B cell (primary cell): Measurements from ENCODE around the gene AMOTL1. TPM values are rescaled to one million over a fixed set of nuclear protein-coding genes. Genes with fewer than 3 reads are reported as not detected.

Experiments used
- ATAC-seq: fragments of 200-7000 bp; cut with Tn5 transposase; one replicate; pipeline ENCODE4 v1.10.0; 2021; ENCODE audit warnings: low read depth, mild to moderate bottlenecking, moderate number of reproducible peaks, moderate library complexity
- CTCF ChIA-PET: fragments of 350-600 bp; sonication (Branson Sonifier 250); formaldehyde crosslinking; loops from one replicate; lab custom pipeline; 2021; ENCODE audit warnings: antibody characterized with exemption, inconsistent platforms; lab: Charles Lee
- POLR2A ChIA-PET: fragments of 350-600 bp; sonication (Branson Sonifier 250); formaldehyde crosslinking; loops from one replicate; lab custom pipeline; 2021; ENCODE audit warnings: antibody characterized with exemption; lab: Charles Lee
- DNase-seq: peaks from one replicate; pipeline ENCODE4 v3.0.0; 2013
- H2AFZ ChIP-seq: 2 replicates; pipeline ENCODE4 v1.6.1; 2012; ENCODE audit warnings: mild to moderate bottlenecking, low read depth, low read length; ENCODE audit not compliant: insufficient read depth, poor library complexity, severe bottlenecking
- H3K27ac ChIP-seq, 2 donors: 1 replicate in 1 of 2; 2 replicates in 1 of 2; pipeline ENCODE4 v1.5.1; 2012 to 2013; ENCODE audit warnings: low read length in 2 of 2, mild to moderate bottlenecking in 2 of 2, moderate library complexity in 1 of 2
- H3K27me3 ChIP-seq, 4 experiments: fragments of 200-600 bp in 1 of 4; sonication (generic) in 1 of 4; replicated peaks in 1 of 4; 1 replicate in 2 of 4; 2 replicates in 2 of 4; pipeline versions ENCODE4 v1.6.1 to v1.7.0; 2013 to 2016; ENCODE audit warnings: low read length in 3 of 4, mild to moderate bottlenecking in 2 of 4, mixed read lengths in 1 of 4, moderate library complexity in 1 of 4; ENCODE audit not compliant: insufficient read depth in 4 of 4, control insufficient read depth in 3 of 4; ENCODE audit errors: control extremely low read depth in 1 of 4
- H3K36me3 ChIP-seq, 2 experiments: replicated peaks in 1 of 2; 1 replicate in 1 of 2; 2 replicates in 1 of 2; pipeline versions ENCODE4 v1.6.1 to v1.7.1; 2013; ENCODE audit warnings: low read length in 1 of 2; ENCODE audit not compliant: insufficient read depth in 2 of 2, control insufficient read depth in 1 of 2; ENCODE audit errors: control extremely low read depth in 1 of 2, extremely low read depth in 1 of 2
- H3K4me1 ChIP-seq, 2 donors: fragments of 200-600 bp in 1 of 2; sonication (generic) in 1 of 2; 1 replicate in 1 of 2; 2 replicates in 1 of 2; pipeline versions ENCODE4 v1.5.1 to v1.6.1; 2013 to 2017; ENCODE audit warnings: low read length in 2 of 2; ENCODE audit not compliant: control insufficient read depth in 2 of 2, insufficient read depth in 2 of 2
- H3K4me2 ChIP-seq: replicated peaks from 2 replicates; pipeline ENCODE3; 2012; ENCODE audit warnings: mild to moderate bottlenecking, low read depth, low read length; ENCODE audit not compliant: poor library complexity, severe bottlenecking
- H3K4me3 ChIP-seq, 5 experiments: fragments of 200-600 bp in 1 of 5; sonication (generic) in 1 of 5; 1 replicate in 3 of 5; 2 replicates in 2 of 5; pipeline versions ENCODE4 v1.5.1 to v1.7.0; 2011 to 2016; ENCODE audit warnings: low read length in 4 of 5, mild to moderate bottlenecking in 4 of 5, low read depth in 2 of 5, control low read depth in 1 of 5, moderate library complexity in 1 of 5; ENCODE audit not compliant: insufficient read depth in 1 of 5; ENCODE audit errors: control extremely low read depth in 1 of 5, extremely low read depth in 1 of 5
- H3K79me2 ChIP-seq: fragments of 200-600 bp; sonication (generic); one replicate; pipeline ENCODE4 v1.6.0; 2016; ENCODE audit warnings: low read length; ENCODE audit not compliant: control insufficient read depth, insufficient read depth
- H3K9ac ChIP-seq: fragments of 200-600 bp; sonication (generic); 2 replicates; pipeline ENCODE4 v1.6.1; 2017; ENCODE audit warnings: mild to moderate bottlenecking, low read length, moderate library complexity
- H3K9me3 ChIP-seq, 3 donors: one replicate each; pipeline versions ENCODE4 v1.6.1 to v1.7.1; 2013; ENCODE audit warnings: low read length in 2 of 3; ENCODE audit not compliant: control insufficient read depth in 2 of 3, insufficient read depth in 1 of 3; ENCODE audit errors: control extremely low read depth in 1 of 3
- H4K20me1 ChIP-seq: 2 replicates; pipeline ENCODE4 v1.6.0; 2012; ENCODE audit warnings: mild to moderate bottlenecking, low read length; ENCODE audit not compliant: insufficient read depth, control insufficient read depth, poor library complexity, severe bottlenecking
- H3K27ac Mint-ChIP-seq: one replicate; pipeline ENCODE4 v1.8.0; 2021; ENCODE audit warnings: mixed read lengths
- H3K27me3 Mint-ChIP-seq: one replicate; pipeline ENCODE4 v1.8.0; 2021; ENCODE audit warnings: mixed read lengths
- H3K4me1 Mint-ChIP-seq: one replicate; pipeline ENCODE4 v1.8.0; 2021; ENCODE audit warnings: mixed read lengths
- H3K4me3 Mint-ChIP-seq: one replicate; pipeline ENCODE4 v1.8.0; 2021; ENCODE audit warnings: mixed read lengths
- H3K9me3 Mint-ChIP-seq: one replicate; pipeline ENCODE4 v1.8.0; 2022; ENCODE audit warnings: mixed read lengths; ENCODE audit not compliant: insufficient read depth
- CTCF ChIP-seq: fragments of 200-600 bp; IDR thresholded peaks from one replicate; pipeline ENCODE4 v1.8.0; 2022; ENCODE audit warnings: antibody characterized with exemption, mild to moderate bottlenecking
- EZH2 ChIP-seq: IDR thresholded peaks from 2 replicates; pipeline ENCODE4 v1.6.1; 2012; ENCODE audit warnings: borderline replicate concordance, low read depth, mild to moderate bottlenecking, moderate library complexity, low read length; ENCODE audit not compliant: insufficient read depth, poor library complexity, severe bottlenecking
- WGBS: methylation state at CpG from one replicate; pipeline ENCODE4 v1.1.5; 2013; ENCODE audit warnings: missing lambda C conversion rate; ENCODE audit not compliant: insufficient coverage; 5-methylcytosine and 5-hydroxymethylcytosine counted together
- intact Hi-C: fragments of 100-400 bp; cut with micrococcal nuclease; formaldehyde crosslinking; loops from one replicate; pipeline ENCODE4 v1.10.0; 2022
- polyA plus RNA-seq: library from polyadenylated mRNA; depleted of rRNA; stranded (reverse); fragments of >200 nt; gene quantifications from 2 replicates; pipeline ENCODE4 v1.2.3, GENCODE V29; 2012
- total RNA-seq, 2 donors: library from RNA; stranded (reverse); fragments of 120-200 nt in 1 of 2; gene quantifications; 1 replicate in 1 of 2; 2 replicates in 1 of 2; pipeline versions ENCODE4 v1.2.3 to v1.2.4, GENCODE V29; 2013 to 2022

The AMOTL1 gene
- total and polyA plus RNA-seq, 2 donors (not counting 1 experiment from before 2014, with no cell fraction given) = 0.04 to 0.30 TPM

- intact Hi-C loops = no loop called here
- CTCF ChIA-PET = no interaction called here
- H4K20me1 ChIP-seq = no peaks in the 10 kb centered on the region
- no peak overlapping the region for H2AFZ ChIP-seq
- Mint-ChIP-seq H3K27ac (no peak overlapping the region), H3K4me1 (peaks cover 12% of the 10 kb centered on the region), H3K9me3 (no peaks in the 10 kb centered on the region), H3K27me3 (no peaks in the 10 kb centered on the region), H3K4me3 (no peak overlapping the region)
- H3K79me2 ChIP-seq = no peaks in the 10 kb centered on the region
- H3K27me3 ChIP-seq = no peaks in the 10 kb centered on the region
- no peak overlapping the region for H3K9ac ChIP-seq
- 89% methylated on average over 5 of the region's 5 CpGs for WGBS
- H3K4me3 ChIP-seq = no peak overlapping the region
- no peak for ATAC-seq
- peaks cover 6 to 10% of the 10 kb centered on the region in 2 donors for H3K4me1 ChIP-seq
- TF ChIP-seq CTCF (no peak), EZH2 (no peak)
- no peaks in the 10 kb centered on the region for H3K36me3 ChIP-seq
- no peak for DNase-seq
- POLR2A ChIA-PET = no interaction called here
- no peaks in the 10 kb centered on the region for H3K9me3 ChIP-seq
- H3K27ac ChIP-seq = no peak overlapping the region
- H3K4me2 ChIP-seq = no peak overlapping the region
Measured at GRCh38 chr11:94873916-94874540, 105.9 kb downstream of the AMOTL1 start.

- Histone ChIP-seq H3K27ac (no peak overlapping the region), H3K36me3 (no peaks in the 10 kb centered on the region), H3K9ac (no peak overlapping the region), H3K4me1 (peaks cover 6 to 10% of the 10 kb centered on the region in 2 donors), H3K79me2 (no peaks in the 10 kb centered on the region), H3K27me3 (no peaks in the 10 kb centered on the region), H2AFZ (peak overlapping the region; percentile 62), H3K4me3 (no peak overlapping the region), H3K9me3 (no peaks in the 10 kb centered on the region), H3K4me2 (no peak overlapping the region), H4K20me1 (no peaks in the 10 kb centered on the region)
- intact Hi-C loops = no loop called here
- no peak for DNase-seq
- H3K27ac Mint-ChIP-seq = no peak overlapping the region
- peaks cover under 1% of the 10 kb centered on the region for H3K27me3 Mint-ChIP-seq
- H3K9me3 Mint-ChIP-seq = no peaks in the 10 kb centered on the region
- TF ChIP-seq CTCF (no peak), EZH2 (no peak)
- ATAC-seq = no peak
- POLR2A ChIA-PET = no interaction called here
- WGBS = 94% methylated on average over 6 of the region's 8 CpGs
- H3K4me1 Mint-ChIP-seq = peaks cover 12% of the 10 kb centered on the region
- H3K4me3 Mint-ChIP-seq = no peak overlapping the region
- CTCF ChIA-PET = interaction anchor here (0.6 to 1.0 kb wide), 2 partner anchors 90 to 1468 kb away, joined by 3 to 4 read pairs; no protein-coding TSS in a partner anchor
Measured at GRCh38 chr11:94876222-94876621, 108.1 kb downstream of the AMOTL1 start.
